Measurements from ENCODE around the gene CFAP90.

Gene CFAP90

DNA sequence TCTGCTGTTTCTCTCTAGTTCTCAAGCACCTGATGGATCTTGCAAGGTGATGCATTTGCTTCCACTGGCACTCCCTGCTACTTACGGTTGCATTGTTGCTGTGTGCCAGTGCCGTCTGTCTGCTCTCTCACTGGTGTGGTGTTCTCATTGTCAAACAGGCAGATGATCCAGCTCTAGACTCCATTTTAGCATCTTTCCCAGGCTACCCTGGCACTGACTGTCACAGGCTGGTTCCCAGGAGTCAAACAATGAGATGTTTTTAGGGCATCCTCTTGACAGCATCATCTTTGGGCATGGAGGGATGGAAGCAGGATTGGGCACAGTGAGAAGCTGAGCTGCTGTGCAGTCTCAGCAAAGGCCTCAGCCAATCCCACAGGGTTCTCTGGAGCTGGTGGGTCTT lies 30.9 kb upstream of the CFAP90 start:
- Histone ChIP-seq H3K9ac (ENCODE audit: low read length) (no peak overlapping the region), H3K4me2 (ENCODE audit: low read length, poor library complexity, severe bottlenecking) (no peak overlapping the region), H2BK15ac (ENCODE audit: low read depth, poor library complexity, severe bottlenecking) (no peak overlapping the region), H2BK12ac (ENCODE audit: low read length in 2 of 2) (no peak overlapping the region), H3K23ac (ENCODE audit: low read length in 2 of 2) (no peak overlapping the region), H3K27me3 (ENCODE audit: control insufficient read depth in 1 of 2, insufficient read depth in 1 of 2, low read length in 2 of 2) (no peaks in the 10 kb centered on the region), H2AK5ac (ENCODE audit: low read length, severe bottlenecking) (no peak overlapping the region), H2BK120ac (ENCODE audit: low read depth, low read length) (no peak overlapping the region), H2BK5ac (ENCODE audit: low read depth, low read length, poor library complexity, severe bottlenecking) (no peak overlapping the region), H4K91ac (ENCODE audit: low read length) (no peak overlapping the region), H3K4me1 (ENCODE audit: control insufficient read depth, insufficient read depth, low read depth, low read length) (peaks cover 9% of the 10 kb centered on the region), H3K27ac (ENCODE audit: low read length, poor library complexity, severe bottlenecking) (no peak overlapping the region), H3K4ac (ENCODE audit: low read depth in 1 of 2, low read length in 2 of 2) (no peak overlapping the region), H3K14ac (ENCODE audit: low read length in 2 of 2) (no peak overlapping the region), H3K9me3 (ENCODE audit: control insufficient read depth, low read length) (no peaks in the 10 kb centered on the region), H3K18ac (ENCODE audit: low read depth in 1 of 2, low read length in 2 of 2) (no peak overlapping the region), H3K4me3 (ENCODE audit: insufficient read depth in 1 of 2, low read depth in 1 of 2, low read length in 2 of 2) (no peak overlapping the region), H3K79me1 (replicated peaks; ENCODE audit: low read length, poor library complexity, severe bottlenecking) (peaks cover 33% of the 10 kb centered on the region), H3K36me3 (ENCODE audit: control insufficient read depth in 1 of 2, insufficient read depth in 2 of 2, low read depth in 1 of 2, low read length in 2 of 2) (peaks cover 28 to 74% of the 10 kb centered on the region in 2 experiments), H4K8ac (ENCODE audit: low read length) (no peak overlapping the region), H2AFZ (ENCODE audit: low read depth, low read length) (no peak overlapping the region)
- 100% methylated on average over 2 of the region's 2 CpGs for WGBS
- DNase-seq, result no peak

- Histone ChIP-seq H4K8ac (ENCODE audit: low read length) (no peak overlapping the region), H3K4me3 (ENCODE audit: insufficient read depth in 1 of 2, low read depth in 1 of 2, low read length in 2 of 2) (no peak overlapping the region), H2BK12ac (ENCODE audit: low read length in 2 of 2) (no peak overlapping the region), H3K27me3 (ENCODE audit: control insufficient read depth in 1 of 2, insufficient read depth in 1 of 2, low read length in 2 of 2) (no peaks in the 10 kb centered on the region), H3K18ac (ENCODE audit: low read depth in 1 of 2, low read length in 2 of 2) (no peak overlapping the region), H2AFZ (ENCODE audit: low read depth, low read length) (no peak overlapping the region), H3K9me3 (ENCODE audit: control insufficient read depth, low read length) (no peaks in the 10 kb centered on the region), H3K4me1 (ENCODE audit: control insufficient read depth, insufficient read depth, low read depth, low read length) (peaks cover 9% of the 10 kb centered on the region), H3K4me2 (ENCODE audit: low read length, poor library complexity, severe bottlenecking) (no peak overlapping the region), H3K23ac (ENCODE audit: low read length in 2 of 2) (no peak overlapping the region), H3K36me3 (ENCODE audit: control insufficient read depth in 1 of 2, insufficient read depth in 2 of 2, low read depth in 1 of 2, low read length in 2 of 2) (peaks cover 28 to 74% of the 10 kb centered on the region in 2 experiments), H2AK5ac (ENCODE audit: low read length, severe bottlenecking) (no peak overlapping the region), H2BK120ac (ENCODE audit: low read depth, low read length) (no peak overlapping the region), H3K9ac (ENCODE audit: low read length) (no peak overlapping the region), H3K4ac (ENCODE audit: low read depth in 1 of 2, low read length in 2 of 2) (no peak overlapping the region), H4K91ac (ENCODE audit: low read length) (no peak overlapping the region), H2BK5ac (ENCODE audit: low read depth, low read length, poor library complexity, severe bottlenecking) (no peak overlapping the region), H3K14ac (ENCODE audit: low read length in 2 of 2) (no peak overlapping the region), H3K79me1 (replicated peaks; ENCODE audit: low read length, poor library complexity, severe bottlenecking) (peaks cover 33% of the 10 kb centered on the region), H2BK15ac (ENCODE audit: low read depth, poor library complexity, severe bottlenecking) (no peak overlapping the region), H3K27ac (ENCODE audit: low read length, poor library complexity, severe bottlenecking) (no peak overlapping the region)
- WGBS, result 86% methylated on average over 4 of the region's 4 CpGs
- DNase-seq, result no peak
Observed at GRCh38 chr5:7881091-7881490, 30.2 kb upstream of the CFAP90 start.

GRCh38 chr5:7878381-7878873 lies 27.5 kb upstream of the CFAP90 start:
- H3K9me3 ChIP-seq (ENCODE audit: control insufficient read depth, low read length), result no peaks in the 10 kb centered on the region
- H3K27ac ChIP-seq (ENCODE audit: low read length, poor library complexity, severe bottlenecking), result peak overlapping the region; percentile 67
- no peak overlapping the region for H2BK12ac ChIP-seq (ENCODE audit: low read length in 2 of 2)
- no peak overlapping the region for H2AK5ac ChIP-seq (ENCODE audit: low read length, severe bottlenecking)
- no peak overlapping the region for H2BK5ac ChIP-seq (ENCODE audit: low read depth, low read length, poor library complexity, severe bottlenecking)
- peaks cover 11% of the 10 kb centered on the region for H3K4me1 ChIP-seq (ENCODE audit: control insufficient read depth, insufficient read depth, low read depth, low read length)
- no peak overlapping the region for H3K14ac ChIP-seq (ENCODE audit: low read length in 2 of 2)
- H4K91ac ChIP-seq (ENCODE audit: low read length), result no peak overlapping the region
- no peak overlapping the region for H2BK120ac ChIP-seq (ENCODE audit: low read depth, low read length)
- no peak overlapping the region for H3K9ac ChIP-seq (ENCODE audit: low read length)
- peaks cover 25% of the 10 kb centered on the region for H3K79me1 ChIP-seq (replicated peaks; ENCODE audit: low read length, poor library complexity, severe bottlenecking)
- peaks cover 23 to 70% of the 10 kb centered on the region in 2 experiments for H3K36me3 ChIP-seq (ENCODE audit: control insufficient read depth in 1 of 2, insufficient read depth in 2 of 2, low read depth in 1 of 2, low read length in 2 of 2)
- H4K8ac ChIP-seq (ENCODE audit: low read length), result no peak overlapping the region
- no peak overlapping the region for H3K4me2 ChIP-seq (ENCODE audit: low read length, poor library complexity, severe bottlenecking)
- H3K4ac ChIP-seq (ENCODE audit: low read depth in 1 of 2, low read length in 2 of 2), result no peak overlapping the region
- H2AFZ ChIP-seq (ENCODE audit: low read depth, low read length), result no peak overlapping the region
- no peak overlapping the region for H3K4me3 ChIP-seq (ENCODE audit: insufficient read depth in 1 of 2, low read depth in 1 of 2, low read length in 2 of 2)
- no peak for DNase-seq
- H3K27me3 ChIP-seq (ENCODE audit: control insufficient read depth in 1 of 2, insufficient read depth in 1 of 2, low read length in 2 of 2), result no peaks in the 10 kb centered on the region
- no peak overlapping the region for H3K18ac ChIP-seq (ENCODE audit: low read depth in 1 of 2, low read length in 2 of 2)
- no peak overlapping the region for H3K23ac ChIP-seq (ENCODE audit: low read length in 2 of 2)
- no peak overlapping the region for H2BK15ac ChIP-seq (ENCODE audit: low read depth, poor library complexity, severe bottlenecking)

GRCh38 chr5:7877851-7878250 lies 26.9 kb upstream of the CFAP90 start:
- Histone ChIP-seq H3K4me3 (ENCODE audit: insufficient read depth in 1 of 2, low read depth in 1 of 2, low read length in 2 of 2) (no peak overlapping the region), H3K14ac (ENCODE audit: low read length in 2 of 2) (no peak overlapping the region)
- WGBS, result 77% methylated on average over 7 of the region's 9 CpGs

More at GRCh38 chr5:7877851-7878250, 26.9 kb upstream of the CFAP90 start:
- no peaks in the 10 kb centered on the region for H3K9me3 ChIP-seq (ENCODE audit: control insufficient read depth, low read length)
- DNase-seq, result no peak
- H3K4me1 ChIP-seq (ENCODE audit: control insufficient read depth, insufficient read depth, low read depth, low read length), result peaks cover 11% of the 10 kb centered on the region
- H3K4ac ChIP-seq (ENCODE audit: low read depth in 1 of 2, low read length in 2 of 2), result no peak overlapping the region
- H2BK15ac ChIP-seq (ENCODE audit: low read depth, poor library complexity, severe bottlenecking), result no peak overlapping the region
- no peak overlapping the region for H3K9ac ChIP-seq (ENCODE audit: low read length)
- no peak overlapping the region for H2BK12ac ChIP-seq (ENCODE audit: low read length in 2 of 2)
- H2AK5ac ChIP-seq (ENCODE audit: low read length, severe bottlenecking), result no peak overlapping the region
- no peak overlapping the region for H3K4me2 ChIP-seq (ENCODE audit: low read length, poor library complexity, severe bottlenecking)
- H3K27me3 ChIP-seq (ENCODE audit: control insufficient read depth in 1 of 2, insufficient read depth in 1 of 2, low read length in 2 of 2), result no peaks in the 10 kb centered on the region
- no peak overlapping the region for H4K91ac ChIP-seq (ENCODE audit: low read length)
- H4K8ac ChIP-seq (ENCODE audit: low read length), result no peak overlapping the region
- no peak overlapping the region for H3K18ac ChIP-seq (ENCODE audit: low read depth in 1 of 2, low read length in 2 of 2)
- H3K79me1 ChIP-seq (replicated peaks; ENCODE audit: low read length, poor library complexity, severe bottlenecking), result peaks cover 24% of the 10 kb centered on the region
- no peak overlapping the region for H2BK5ac ChIP-seq (ENCODE audit: low read depth, low read length, poor library complexity, severe bottlenecking)
- peak overlapping the region; percentile 67 for H3K27ac ChIP-seq (ENCODE audit: low read length, poor library complexity, severe bottlenecking)
- H2BK120ac ChIP-seq (ENCODE audit: low read depth, low read length), result no peak overlapping the region
- H2AFZ ChIP-seq (ENCODE audit: low read depth, low read length), result no peak overlapping the region
- no peak overlapping the region for H3K23ac ChIP-seq (ENCODE audit: low read length in 2 of 2)
- peaks cover 23 to 65% of the 10 kb centered on the region in 2 experiments for H3K36me3 ChIP-seq (ENCODE audit: control insufficient read depth in 1 of 2, insufficient read depth in 2 of 2, low read depth in 1 of 2, low read length in 2 of 2)

Measured in mesenchymal stem cell (in vitro differentiated cells and primary cell).